H9 (cell line): ENCODE results near the gene VPS41. TPM values are rescaled to one million over a fixed set of nuclear protein-coding genes. Genes with fewer than 3 reads are reported as not detected.

ENCODE experiments used
- DNase-seq: peaks from one replicate; pipeline ENCODE4 v3.0.0-alpha.2; 2017
- H2AFZ ChIP-seq: one replicate; pipeline ENCODE4 v1.6.1; 2013; ENCODE audit warnings: mild to moderate bottlenecking, low read length, control low read depth, moderate library complexity
- H2AK5ac ChIP-seq: 2 replicates; pipeline ENCODE4 v1.6.1; 2013; ENCODE audit warnings: low read length, control low read depth, mixed read lengths; ENCODE audit not compliant: insufficient read length
- H2BK120ac ChIP-seq: one replicate; pipeline ENCODE4 v1.6.1; 2013; ENCODE audit warnings: low read depth, mild to moderate bottlenecking, low read length, control low read depth, inconsistent platforms; ENCODE audit not compliant: poor library complexity, severe bottlenecking
- H2BK12ac ChIP-seq: 2 replicates; pipeline ENCODE4 v1.6.1; 2013; ENCODE audit warnings: low read length, control low read depth, mixed read lengths, low read depth; ENCODE audit not compliant: insufficient read length
- H2BK15ac ChIP-seq: 2 replicates; pipeline ENCODE4 v1.6.1; 2013; ENCODE audit warnings: low read depth, low read length, control low read depth
- H2BK20ac ChIP-seq: one replicate; pipeline ENCODE4 v1.6.1; 2013; ENCODE audit warnings: low read depth, mild to moderate bottlenecking, low read length, control low read depth, inconsistent platforms; ENCODE audit not compliant: poor library complexity, severe bottlenecking
- H2BK5ac ChIP-seq: 2 replicates; pipeline ENCODE4 v1.6.1; 2013; ENCODE audit warnings: low read length, control low read depth, mixed read lengths; ENCODE audit not compliant: insufficient read length
- H3K14ac ChIP-seq: 2 replicates; pipeline ENCODE4 v1.6.1; 2013; ENCODE audit warnings: low read length, control low read depth; ENCODE audit not compliant: insufficient read depth
- H3K18ac ChIP-seq: 2 replicates; pipeline ENCODE4 v1.6.1; 2013; ENCODE audit warnings: low read depth, mild to moderate bottlenecking, mixed read lengths, low read length, control low read depth; ENCODE audit not compliant: insufficient read length
- H3K23ac ChIP-seq: 2 replicates; pipeline ENCODE4 v1.6.1; 2013; ENCODE audit warnings: low read length, control low read depth, mixed read lengths, low read depth; ENCODE audit not compliant: insufficient read length
- H3K23me2 ChIP-seq: 2 replicates; pipeline ENCODE4 v1.6.1; 2013; ENCODE audit warnings: low read depth, mild to moderate bottlenecking, mixed read lengths, low read length, control low read depth; ENCODE audit not compliant: insufficient read length, poor library complexity, severe bottlenecking
- H3K27ac ChIP-seq: 2 replicates; pipeline ENCODE4 v1.5.1; 2013; ENCODE audit warnings: low read length, control low read depth, mixed read lengths, low read depth; ENCODE audit not compliant: insufficient read length
- H3K27me3 ChIP-seq: 2 replicates; pipeline ENCODE4 v1.6.1; 2013; ENCODE audit warnings: low read length, control low read depth, inconsistent platforms; ENCODE audit not compliant: insufficient read depth
- H3K4ac ChIP-seq: 2 replicates; pipeline ENCODE4 v1.6.1; 2013; ENCODE audit warnings: low read depth, mild to moderate bottlenecking, control low read depth, inconsistent platforms, low read length, moderate library complexity
- H3K4me1 ChIP-seq: 2 replicates; pipeline ENCODE4 v1.6.1; 2013; ENCODE audit warnings: low read length, control low read depth, inconsistent platforms; ENCODE audit not compliant: insufficient read depth
- H3K4me2 ChIP-seq: 2 replicates; pipeline ENCODE4 v1.6.1; 2013; ENCODE audit warnings: low read length, control low read depth, mixed read lengths; ENCODE audit not compliant: insufficient read length, insufficient read depth
- H3K56ac ChIP-seq: 2 replicates; pipeline ENCODE4 v1.6.1; 2013; ENCODE audit warnings: low read depth, mild to moderate bottlenecking, mixed read lengths, low read length, control low read depth; ENCODE audit not compliant: insufficient read length
- H3K79me1 ChIP-seq: 2 replicates; pipeline ENCODE4 v1.6.1; 2013; ENCODE audit warnings: low read depth, mild to moderate bottlenecking, moderate library complexity, low read length, control low read depth, inconsistent platforms; ENCODE audit not compliant: insufficient read depth, poor library complexity, severe bottlenecking
- H3K79me2 ChIP-seq: 2 replicates; pipeline ENCODE4 v1.6.1; 2013; ENCODE audit warnings: low read length, control low read depth, inconsistent platforms; ENCODE audit not compliant: insufficient read depth
- H3K9ac ChIP-seq: 2 replicates; pipeline ENCODE4 v1.6.1; 2013; ENCODE audit warnings: low read length, control low read depth, mixed read lengths; ENCODE audit not compliant: insufficient read length; ENCODE audit errors: extremely low read depth
- H3K9me3 ChIP-seq: one replicate; pipeline ENCODE4 v1.6.1; 2013; ENCODE audit warnings: low read depth, low read length, inconsistent platforms; ENCODE audit not compliant: control insufficient read depth
- H3T11ph ChIP-seq: one replicate; pipeline ENCODE4 v1.6.1; 2013; ENCODE audit warnings: mild to moderate bottlenecking, low read length, control low read depth, inconsistent platforms
- H4K20me1 ChIP-seq: one replicate; pipeline ENCODE4 v1.6.1; 2013; ENCODE audit not compliant: control insufficient read depth, insufficient read length, insufficient read depth
- H4K5ac ChIP-seq: 2 replicates; pipeline ENCODE4 v1.6.1; 2013; ENCODE audit warnings: low read depth, mild to moderate bottlenecking, mixed read lengths, low read length, control low read depth; ENCODE audit not compliant: insufficient read length
- H4K8ac ChIP-seq: replicated peaks from 2 replicates; pipeline ENCODE4 v1.6.1; 2013; ENCODE audit warnings: low read length, control low read depth, mixed read lengths, low read depth; ENCODE audit not compliant: insufficient read length
- H4K91ac ChIP-seq: 2 replicates; pipeline ENCODE4 v1.6.1; 2013; ENCODE audit warnings: low read depth, mild to moderate bottlenecking, moderate library complexity, mixed read lengths, low read length, control low read depth; ENCODE audit not compliant: insufficient read length
- H3K27ac Mint-ChIP-seq, 3 experiments: 2 replicates in 2 of 3; 3 replicates in 1 of 3; pipeline ENCODE4 v1.8.0; 2020 to 2021; ENCODE audit warnings: mixed read lengths in 3 of 3, mild to moderate bottlenecking in 1 of 3, moderate library complexity in 1 of 3
- H3K27me3 Mint-ChIP-seq: 2 replicates; pipeline ENCODE4 v1.8.0; 2021; ENCODE audit warnings: low read depth, mild to moderate bottlenecking, moderate library complexity, mixed read lengths
- H3K36me3 Mint-ChIP-seq, 3 experiments: 2 replicates in 2 of 3; 3 replicates in 1 of 3; pipeline ENCODE4 v1.8.0; 2020 to 2021; ENCODE audit warnings: low read depth in 3 of 3, mixed read lengths in 3 of 3; ENCODE audit not compliant: insufficient read depth in 1 of 3
- H3K4me1 Mint-ChIP-seq, 2 experiments: 2 replicates each; pipeline ENCODE4 v1.8.0; 2020; ENCODE audit warnings: mixed read lengths in 2 of 2
- H3K4me3 Mint-ChIP-seq, 2 experiments: 2 replicates in 1 of 2; 3 replicates in 1 of 2; pipeline ENCODE4 v1.8.0; 2020 to 2021; ENCODE audit warnings: mild to moderate bottlenecking in 2 of 2, mixed read lengths in 2 of 2, moderate library complexity in 1 of 2
- H3K9me3 Mint-ChIP-seq, 2 experiments: 2 replicates in 1 of 2; 3 replicates in 1 of 2; pipeline ENCODE4 v1.8.0; 2020; ENCODE audit warnings: mild to moderate bottlenecking in 2 of 2, mixed read lengths in 2 of 2, moderate library complexity in 1 of 2
- WGBS: extraction: QIAGEN DNeasy Blood & Tissue Kit; methylation state at CpG from one replicate; pipeline ENCODE4 v1.1.7; 2013; ENCODE audit warnings: missing lambda C conversion rate, low lambda C conversion rate, mixed read lengths; ENCODE audit not compliant: insufficient read length; ENCODE audit errors: extremely low coverage; 5-methylcytosine and 5-hydroxymethylcytosine counted together
- total RNA-seq: library from RNA; stranded (reverse); gene quantifications from 2 replicates; pipeline ENCODE4 v1.2.1, GENCODE V29; 2021
- TF ChIP-seq, protein P1 (sequence below): fragments of 200-600 bp; sonication (generic); conservative IDR thresholded peaks from 3 replicates; pipeline ENCODE4 v1.8.0; 2021; ENCODE audit warnings: antibody characterized with exemption, mild to moderate bottlenecking

The VPS41 gene
- total RNA-seq, 1 experiment from 2014 or later = 49.3 TPM

- H3K4me2 ChIP-seq = no peak overlapping the region
- TF ChIP-seq, protein P1, sequence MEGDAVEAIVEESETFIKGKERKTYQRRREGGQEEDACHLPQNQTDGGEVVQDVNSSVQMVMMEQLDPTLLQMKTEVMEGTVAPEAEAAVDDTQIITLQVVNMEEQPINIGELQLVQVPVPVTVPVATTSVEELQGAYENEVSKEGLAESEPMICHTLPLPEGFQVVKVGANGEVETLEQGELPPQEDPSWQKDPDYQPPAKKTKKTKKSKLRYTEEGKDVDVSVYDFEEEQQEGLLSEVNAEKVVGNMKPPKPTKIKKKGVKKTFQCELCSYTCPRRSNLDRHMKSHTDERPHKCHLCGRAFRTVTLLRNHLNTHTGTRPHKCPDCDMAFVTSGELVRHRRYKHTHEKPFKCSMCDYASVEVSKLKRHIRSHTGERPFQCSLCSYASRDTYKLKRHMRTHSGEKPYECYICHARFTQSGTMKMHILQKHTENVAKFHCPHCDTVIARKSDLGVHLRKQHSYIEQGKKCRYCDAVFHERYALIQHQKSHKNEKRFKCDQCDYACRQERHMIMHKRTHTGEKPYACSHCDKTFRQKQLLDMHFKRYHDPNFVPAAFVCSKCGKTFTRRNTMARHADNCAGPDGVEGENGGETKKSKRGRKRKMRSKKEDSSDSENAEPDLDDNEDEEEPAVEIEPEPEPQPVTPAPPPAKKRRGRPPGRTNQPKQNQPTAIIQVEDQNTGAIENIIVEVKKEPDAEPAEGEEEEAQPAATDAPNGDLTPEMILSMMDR = no peak
- no peaks in the 10 kb centered on the region for H3K9me3 Mint-ChIP-seq
- WGBS = no CpG with 5 or more reads among the region's 7 CpGs
- H3K14ac ChIP-seq = no peak overlapping the region
- peak overlapping the region; percentile 92 to 94 (median 92) for H3K27ac Mint-ChIP-seq
- H4K20me1 ChIP-seq = no peaks in the 10 kb centered on the region
- no peak overlapping the region for H3K27ac ChIP-seq
- H3K23ac ChIP-seq = no peak overlapping the region
- H2BK20ac ChIP-seq = no peak overlapping the region
- no peak overlapping the region for H3K9ac ChIP-seq
- no peak overlapping the region for H2AFZ ChIP-seq
- H3K4me1 Mint-ChIP-seq = peaks cover 36 to 39% of the 10 kb centered on the region in 2 experiments
- H3K4me3 Mint-ChIP-seq = no peak overlapping the region; a peak in 1 of 5 replicates
- H3K23me2 ChIP-seq = no peaks in the 10 kb centered on the region
- no peak overlapping the region for H3K4ac ChIP-seq
- H4K5ac ChIP-seq = no peak overlapping the region
- peak; percentile 89 for DNase-seq
- no peaks in the 10 kb centered on the region for H3K79me1 ChIP-seq
- H2BK12ac ChIP-seq = no peak overlapping the region
- 0 out of 2 replicates have a peak, but pooled peaks cover 1% of the 10 kb centered on the region for H3K79me2 ChIP-seq
- no peak overlapping the region for H2AK5ac ChIP-seq
- no peaks in the 10 kb centered on the region for H3K9me3 ChIP-seq
- H4K8ac ChIP-seq = no peak overlapping the region
- H4K91ac ChIP-seq = no peak overlapping the region
- no peaks in the 10 kb centered on the region for H3K27me3 ChIP-seq
- peaks cover 7% of the 10 kb centered on the region; the same call in 1 of the 2 replicates for H3K4me1 ChIP-seq
- no peak overlapping the region for H3K56ac ChIP-seq
- no peak overlapping the region for H2BK120ac ChIP-seq
- no peaks in the 10 kb centered on the region for H3K27me3 Mint-ChIP-seq
- H3K18ac ChIP-seq = no peak overlapping the region
- no peak overlapping the region for H2BK15ac ChIP-seq
- peaks cover 0 to 7% (median 0%) of the 10 kb centered on the region in 3 experiments; a peak in 3 of 7 replicates for H3K36me3 Mint-ChIP-seq
- H3T11ph ChIP-seq = peak overlapping the region; percentile 22
- no peak overlapping the region for H2BK5ac ChIP-seq
These were observed 110.3 kb downstream of the VPS41 start for GRCh38 chr7:38798552-38799267.
